IMR-90 (cell line): Measurements from ENCODE around the gene ETFRF1. TPM values are rescaled to one million over a fixed set of nuclear protein-coding genes. Genes with fewer than 3 reads are reported as not detected.

Experiments used
- ATAC-seq: fragments of 200-7000 bp; cut with Tn5 transposase; 2 replicates; pipeline ENCODE4 v1.9.1; 2020; ENCODE audit warnings: low read depth, mild to moderate bottlenecking, moderate library complexity
- BruUV-seq: library from RNA; stranded (reverse); fragments of 400-500 nt; replicated peaks from 2 replicates; lab custom pipeline; 2021; lab: Mats Ljungman, UMichigan
- CTCF ChIA-PET: fragments of 300-600 bp; formaldehyde crosslinking; extraction: SDS; loops from one replicate; lab custom pipeline; 2021; ENCODE audit warnings: antibody characterized with exemption; lab: Yijun Ruan, JAX
- POLR2A ChIA-PET: fragments of 300-600 bp; sonication (Branson Sonifier 250); formaldehyde crosslinking; loops from one replicate; lab custom pipeline; 2022; ENCODE audit warnings: antibody characterized with exemption; ENCODE audit not compliant: unreplicated experiment; lab: Charles Lee
- DNase-seq: peaks from one replicate; pipeline ENCODE4 v3.0.0; 2013
- H2AFZ ChIP-seq: replicated peaks from 2 replicates; pipeline ENCODE3; 2013; ENCODE audit warnings: low read length, mild to moderate bottlenecking; ENCODE audit not compliant: poor library complexity
- H2AK5ac ChIP-seq: 2 replicates; pipeline ENCODE4 v1.6.1; 2013; ENCODE audit warnings: low read depth, low read length, inconsistent platforms
- H2AK9ac ChIP-seq: replicated peaks from 2 replicates; pipeline ENCODE3; 2013; ENCODE audit warnings: mild to moderate bottlenecking, low read depth, low read length, moderate library complexity; ENCODE audit not compliant: poor library complexity
- H2BK120ac ChIP-seq: 2 replicates; pipeline ENCODE4 v1.6.1; 2013; ENCODE audit warnings: low read depth, low read length, inconsistent platforms
- H2BK15ac ChIP-seq: 3 replicates; pipeline ENCODE4 v1.6.1; 2013; ENCODE audit warnings: low read depth, low read length, inconsistent platforms
- H2BK20ac ChIP-seq: 2 replicates; pipeline ENCODE4 v1.6.1; 2013; ENCODE audit warnings: low read depth, mild to moderate bottlenecking, inconsistent platforms, low read length, moderate library complexity
- H2BK5ac ChIP-seq: 2 replicates; pipeline ENCODE4 v1.6.1; 2013; ENCODE audit warnings: mild to moderate bottlenecking, low read depth, low read length, inconsistent platforms; ENCODE audit not compliant: poor library complexity, severe bottlenecking
- H3K14ac ChIP-seq: replicated peaks from 2 replicates; pipeline ENCODE4 v1.6.1; 2013; ENCODE audit warnings: low read depth, low read length, inconsistent platforms
- H3K18ac ChIP-seq: 2 replicates; pipeline ENCODE4 v1.6.1; 2013; ENCODE audit warnings: low read depth, low read length, control low read depth
- H3K23ac ChIP-seq: 2 replicates; pipeline ENCODE4 v1.6.1; 2013; ENCODE audit warnings: low read depth, low read length, inconsistent platforms
- H3K27ac ChIP-seq: 2 replicates; pipeline ENCODE4 v1.5.1; 2013; ENCODE audit warnings: mild to moderate bottlenecking, control low read depth, low read length; ENCODE audit not compliant: insufficient read depth
- H3K27me3 ChIP-seq: 2 replicates; pipeline ENCODE4 v1.6.1; 2013; ENCODE audit warnings: low read length; ENCODE audit not compliant: control insufficient read depth, insufficient read depth
- H3K36me3 ChIP-seq: 2 replicates; pipeline ENCODE4 v1.6.1; 2013; ENCODE audit warnings: low read length, mixed read lengths; ENCODE audit not compliant: control insufficient read depth, insufficient read depth
- H3K4ac ChIP-seq: 2 replicates; pipeline ENCODE4 v1.6.1; 2013; ENCODE audit warnings: low read depth, low read length, inconsistent platforms
- H3K4me1 ChIP-seq: 2 replicates; pipeline ENCODE4 v1.6.1; 2013; ENCODE audit warnings: low read length, mixed read lengths; ENCODE audit not compliant: control insufficient read depth, insufficient read depth
- H3K4me2 ChIP-seq: 2 replicates; pipeline ENCODE4 v1.6.1; 2013; ENCODE audit warnings: low read depth, mild to moderate bottlenecking, control low read depth, low read length, moderate library complexity
- H3K4me3 ChIP-seq: 2 replicates; pipeline ENCODE4 v1.5.1; 2013; ENCODE audit warnings: low read depth, mild to moderate bottlenecking, control low read depth, low read length, moderate library complexity; ENCODE audit not compliant: insufficient read depth
- H3K56ac ChIP-seq: 2 replicates; pipeline ENCODE4 v1.6.1; 2013; ENCODE audit warnings: low read length, inconsistent platforms; ENCODE audit not compliant: insufficient read depth; ENCODE audit errors: extremely low read depth
- H3K79me1 ChIP-seq, 2 experiments: 2 replicates each; pipeline ENCODE4 v1.6.1; 2013; ENCODE audit warnings: low read length in 2 of 2, inconsistent platforms in 1 of 2, low read depth in 1 of 2
- H3K9ac ChIP-seq: 2 replicates; pipeline ENCODE4 v1.6.1; 2013; ENCODE audit warnings: low read depth, low read length, control low read depth
- H3K9me1 ChIP-seq: 2 replicates; pipeline ENCODE4 v1.6.1; 2013; ENCODE audit warnings: low read length, inconsistent platforms; ENCODE audit not compliant: insufficient read depth
- H3K9me3 ChIP-seq: 2 replicates; pipeline ENCODE4 v1.6.1; 2013; ENCODE audit warnings: low read length; ENCODE audit not compliant: control insufficient read depth, insufficient read depth
- H4K20me1 ChIP-seq: 2 replicates; pipeline ENCODE4 v1.6.1; 2013; ENCODE audit warnings: low read length, inconsistent platforms; ENCODE audit not compliant: insufficient read depth
- H4K5ac ChIP-seq: 2 replicates; pipeline ENCODE4 v1.6.1; 2013; ENCODE audit warnings: mild to moderate bottlenecking, low read depth, low read length, control low read depth
- H4K8ac ChIP-seq, 2 experiments: 2 replicates each; pipeline ENCODE4 v1.6.1; 2013; ENCODE audit warnings: low read depth in 2 of 2, low read length in 2 of 2, control low read depth in 1 of 2, inconsistent platforms in 1 of 2
- H4K91ac ChIP-seq: 2 replicates; pipeline ENCODE4 v1.6.1; 2013; ENCODE audit warnings: low read depth, low read length, inconsistent platforms; ENCODE audit not compliant: insufficient read depth
- BHLHE40 ChIP-seq: fragments of 150-350 bp; IDR thresholded peaks from 2 replicates; pipeline ENCODE4 v1.6.1; 2016; ENCODE audit warnings: mild to moderate bottlenecking, low read depth, low read length
- CEBPB ChIP-seq: IDR thresholded peaks from 2 replicates; pipeline ENCODE4 v1.6.1; 2012; ENCODE audit warnings: low read depth, low read length, improper control_type of control experiment
- CHD1 ChIP-seq: IDR thresholded peaks from 2 replicates; pipeline ENCODE4 v1.6.1; 2012; ENCODE audit warnings: low read depth, low read length, improper control_type of control experiment
- ELK1 ChIP-seq: fragments of 150-350 bp; IDR thresholded peaks from 2 replicates; pipeline ENCODE4 v1.6.1; 2016; ENCODE audit warnings: low read depth, mild to moderate bottlenecking, low read length, moderate library complexity, borderline replicate concordance
- FOS ChIP-seq: fragments of 150-350 bp; IDR thresholded peaks from 2 replicates; pipeline ENCODE4 v1.6.1; 2016; ENCODE audit warnings: low read depth, low read length
- MAFK ChIP-seq: IDR thresholded peaks from 2 replicates; pipeline ENCODE4 v1.6.1; 2012; ENCODE audit warnings: low read depth, low read length, improper control_type of control experiment
- MAZ ChIP-seq: IDR thresholded peaks from 2 replicates; pipeline ENCODE4 v1.6.1; 2012; ENCODE audit warnings: low read depth, mild to moderate bottlenecking, low read length, improper control_type of control experiment, moderate library complexity, borderline replicate concordance
- MXI1 ChIP-seq: IDR thresholded peaks from 2 replicates; pipeline ENCODE4 v1.6.1; 2012; ENCODE audit warnings: low read depth, mild to moderate bottlenecking, low read length, moderate library complexity, borderline replicate concordance
- NFE2L2 ChIP-seq: fragments of 150-350 bp; IDR thresholded peaks from 2 replicates; pipeline ENCODE4 v1.6.1; 2016; ENCODE audit warnings: low read depth, mild to moderate bottlenecking, low read length
- POLR2A ChIP-seq: IDR thresholded peaks from 2 replicates; pipeline ENCODE4 v1.6.1; 2012; ENCODE audit warnings: mild to moderate bottlenecking, low read depth, low read length
- RAD21 ChIP-seq: IDR thresholded peaks from 2 replicates; pipeline ENCODE4 v1.6.1; 2012; ENCODE audit warnings: low read length, improper control_type of control experiment
- RCOR1 ChIP-seq: IDR thresholded peaks from 2 replicates; pipeline ENCODE4 v1.6.1; 2012; ENCODE audit warnings: mild to moderate bottlenecking, low read length, improper control_type of control experiment; ENCODE audit not compliant: insufficient replicate concordance
- RFX5 ChIP-seq: IDR thresholded peaks from 2 replicates; pipeline ENCODE4 v1.8.0; 2012; ENCODE audit warnings: low read depth, mild to moderate bottlenecking, low read length, moderate library complexity
- SMC3 ChIP-seq: fragments of 150-350 bp; IDR thresholded peaks from 2 replicates; pipeline ENCODE4 v1.6.1; 2016; ENCODE audit warnings: low read depth, mild to moderate bottlenecking, antibody characterized with exemption, low read length, moderate library complexity
- USF2 ChIP-seq: fragments of 150-350 bp; IDR thresholded peaks from 2 replicates; pipeline ENCODE4 v1.6.1; 2017; ENCODE audit warnings: mild to moderate bottlenecking, antibody characterized with exemption, low read length, low read depth
- WGBS, 2 experiments: methylation state at CpG; one replicate each; pipeline versions ENCODE4 v1.1.5 to v1.1.7; 2013; ENCODE audit warnings: missing lambda C conversion rate in 2 of 2; ENCODE audit not compliant: insufficient read length in 1 of 2; ENCODE audit errors: extremely low coverage in 2 of 2; 5-methylcytosine and 5-hydroxymethylcytosine counted together
- dilution Hi-C: fragments of 300-500 bp; cut with HindIII; formaldehyde crosslinking; loops from one replicate; pipeline ENCODE4 v1.14.3; 2018; ENCODE audit warnings: low sequenced_read_pairs; ENCODE audit not compliant: unreplicated experiment
- in situ Hi-C: fragments of 300-500 bp; cut with MboI; formaldehyde crosslinking; loops from 3 replicates; pipeline ENCODE4 v1.14.3; 2019; ENCODE audit warnings: low sequenced_read_pairs, inconsistent platforms, mixed read lengths
- intact Hi-C: fragments of 100-400 bp; cut with micrococcal nuclease; formaldehyde crosslinking; loops from 2 replicates; pipeline ENCODE4 v1.10.0; 2022
- polyA plus RNA-seq, 3 experiments: library from polyadenylated mRNA; depleted of rRNA; stranded (reverse); fragments of >200 nt; gene quantifications; 2 replicates each; pipeline ENCODE4 v1.2.3, GENCODE V29; 2012; ENCODE audit warnings: low replicate concordance in 1 of 3
- total RNA-seq: library from RNA; depleted of rRNA; stranded (reverse); fragments of >200 nt; gene quantifications from 2 replicates; pipeline ENCODE4 v1.2.3, GENCODE V29; 2012
- TF ChIP-seq, protein P1 (sequence below): conservative IDR thresholded peaks from 2 replicates; pipeline ENCODE4 v1.5.1; 2012; ENCODE audit warnings: mild to moderate bottlenecking, low read depth, low read length, improper control_type of control experiment

Gene ETFRF1
- total and polyA plus RNA-seq, 2 of the 4 experiments (the other 2 are of a cell fraction) = 8.6 to 14.4 TPM

- no peak overlapping the region for H2BK5ac ChIP-seq
- no peak overlapping the region for H3K4ac ChIP-seq
- H4K8ac ChIP-seq = no peak overlapping the region
- no peak overlapping the region for H2BK20ac ChIP-seq
- no peak overlapping the region for H3K23ac ChIP-seq
- dilution Hi-C loops (no loop called here), intact Hi-C loops (no loop called here), in situ Hi-C loops (no loop called here)
- no peak overlapping the region for H3K27ac ChIP-seq
- no peak for DNase-seq
- BruUV-seq = no TSS peak
- H3K9me3 ChIP-seq = no peaks in the 10 kb centered on the region
- H3K27me3 ChIP-seq = no peaks in the 10 kb centered on the region
- no peak overlapping the region for H3K18ac ChIP-seq
- no peak overlapping the region for H3K9ac ChIP-seq
- no peak overlapping the region for H3K4me2 ChIP-seq
- H4K91ac ChIP-seq = no peak overlapping the region
- no peak overlapping the region for H3K14ac ChIP-seq
- TF ChIP-seq RCOR1 = no peak
- no peak for TF ChIP-seq ELK1
- TF ChIP-seq RFX5 = no peak
- no peak for TF ChIP-seq USF2
- no peak for TF ChIP-seq CHD1
- TF ChIP-seq MXI1 = no peak
- TF ChIP-seq CEBPB = no peak
- no peak for TF ChIP-seq SMC3
- TF ChIP-seq MAFK = no peak
- TF ChIP-seq FOS = no peak
- TF ChIP-seq POLR2A = no peak
- no peak for TF ChIP-seq MAZ
- TF ChIP-seq BHLHE40 = no peak
- no peak for TF ChIP-seq RAD21
- TF ChIP-seq, protein P1, sequence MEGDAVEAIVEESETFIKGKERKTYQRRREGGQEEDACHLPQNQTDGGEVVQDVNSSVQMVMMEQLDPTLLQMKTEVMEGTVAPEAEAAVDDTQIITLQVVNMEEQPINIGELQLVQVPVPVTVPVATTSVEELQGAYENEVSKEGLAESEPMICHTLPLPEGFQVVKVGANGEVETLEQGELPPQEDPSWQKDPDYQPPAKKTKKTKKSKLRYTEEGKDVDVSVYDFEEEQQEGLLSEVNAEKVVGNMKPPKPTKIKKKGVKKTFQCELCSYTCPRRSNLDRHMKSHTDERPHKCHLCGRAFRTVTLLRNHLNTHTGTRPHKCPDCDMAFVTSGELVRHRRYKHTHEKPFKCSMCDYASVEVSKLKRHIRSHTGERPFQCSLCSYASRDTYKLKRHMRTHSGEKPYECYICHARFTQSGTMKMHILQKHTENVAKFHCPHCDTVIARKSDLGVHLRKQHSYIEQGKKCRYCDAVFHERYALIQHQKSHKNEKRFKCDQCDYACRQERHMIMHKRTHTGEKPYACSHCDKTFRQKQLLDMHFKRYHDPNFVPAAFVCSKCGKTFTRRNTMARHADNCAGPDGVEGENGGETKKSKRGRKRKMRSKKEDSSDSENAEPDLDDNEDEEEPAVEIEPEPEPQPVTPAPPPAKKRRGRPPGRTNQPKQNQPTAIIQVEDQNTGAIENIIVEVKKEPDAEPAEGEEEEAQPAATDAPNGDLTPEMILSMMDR = no peak
- TF ChIP-seq NFE2L2 = no peak
- no peak overlapping the region for H2BK15ac ChIP-seq
- no peak overlapping the region for H2BK120ac ChIP-seq
- H2AK5ac ChIP-seq = no peak overlapping the region
- CTCF ChIA-PET = no interaction called here
- POLR2A ChIA-PET = no interaction called here
- no peak for ATAC-seq
- 0 out of 2 replicates have a peak, but pooled peaks cover 3% of the 10 kb centered on the region for H3K9me1 ChIP-seq
- no peak overlapping the region for H2AK9ac ChIP-seq
- H2AFZ ChIP-seq = no peak overlapping the region
- H4K5ac ChIP-seq = no peak overlapping the region
- 100% methylated on average over 5 of the region's 6 CpGs; no CpG with 5 or more reads in 1 of the 2 experiments for WGBS, 2 experiments
- H3K4me3 ChIP-seq = no peak overlapping the region
- peaks cover 3% of the 10 kb centered on the region for H3K4me1 ChIP-seq
- no peak overlapping the region for H3K56ac ChIP-seq
- peaks cover 0 to 9% of the 10 kb centered on the region in 2 experiments; a peak in 1 of 4 replicates for H3K79me1 ChIP-seq
- H3K36me3 ChIP-seq = no peaks in the 10 kb centered on the region
- no peaks in the 10 kb centered on the region for H4K20me1 ChIP-seq
Measured at GRCh38 chr12:25190793-25191192, 4.2 kb upstream of the ETFRF1 start.
